SU-DHL-6 (cell line): ENCODE data around the gene MED28.

Experiments used
- CTCF ChIP-seq: fragments of 200-600 bp; sonication (generic); IDR thresholded peaks from one replicate; pipeline ENCODE4 v1.5.1; 2017; ENCODE audit warnings: antibody characterized with exemption, mild to moderate bottlenecking, low read length, moderate library complexity; ENCODE audit not compliant: insufficient read depth, poor library complexity, severe bottlenecking
- EZH2phosphoT487 ChIP-seq: fragments of 200-600 bp; sonication (generic), shearing (Covaris generic); conservative IDR thresholded peaks from 2 replicates; pipeline ENCODE4 v1.6.1; 2018; ENCODE audit warnings: mild to moderate bottlenecking, antibody characterized with exemption, low read length, moderate library complexity, mixed read lengths

GRCh38 chr4:17597517-17597916 lies 16.9 kb upstream of the MED28 start:
- TF ChIP-seq CTCF (no peak), EZH2phosphoT487 (no peak)
